ENCODE measurements around the gene GNGT2. TPM values are rescaled to one million over a fixed set of nuclear protein-coding genes. Genes with fewer than 3 reads are reported as not detected.

GNGT2 gene
- total RNA-seq, 1 experiment from 2014 or later = not detected

DNA sequence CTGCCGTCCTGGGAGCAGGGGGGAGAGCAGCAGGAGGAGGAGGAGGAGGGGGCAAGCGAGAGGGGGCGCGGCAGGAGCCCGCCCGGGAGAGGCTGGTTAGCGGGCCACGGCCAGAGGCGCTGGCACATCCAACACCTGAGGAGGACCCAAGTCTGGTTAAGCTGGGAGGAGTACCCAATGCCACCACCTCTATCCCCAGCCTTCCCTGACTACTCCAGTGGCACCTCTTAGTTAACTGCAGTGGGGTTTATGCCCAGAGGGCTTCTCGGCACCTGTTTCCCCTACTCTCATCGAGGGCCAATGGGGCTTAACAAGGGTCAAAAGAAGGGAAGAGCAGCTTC is 14.6 kb upstream of the GNGT2 start:
- intact Hi-C loops (cut with micrococcal nuclease; ENCODE audit: unreplicated experiment) (loop anchor here (10.0 kb wide), 1 partner anchor 170 kb away; no protein-coding TSS in a partner anchor), in situ Hi-C loops (cut with HindIII; ENCODE audit: low pct_unique_long_range_greater_than_20kb, low sequenced_read_pairs) (no loop called here)
- Histone ChIP-seq H3K9me3 (ENCODE audit: control insufficient read depth, insufficient read depth, low read depth, low read length) (no peaks in the 10 kb centered on the region), H3K4me3 (ENCODE audit: low read depth in 2 of 2, low read length in 2 of 2) (no peak overlapping the region), H3K27me3 (ENCODE audit: control insufficient read depth, insufficient read depth, low read length) (peaks cover 2% of the 10 kb centered on the region; the same call in 1 of the 2 replicates), H3K36me3 (ENCODE audit: control insufficient read depth, insufficient read depth, low read length) (no peaks in the 10 kb centered on the region), H3K4me1 (ENCODE audit: control insufficient read depth, insufficient read depth, low read length) (peaks cover 17% of the 10 kb centered on the region), H3K27ac (ENCODE audit: low read length) (no peak overlapping the region)
- ChIA-PET CTCF (interaction anchor here (0.6 to 1.1 kb wide), 3 partner anchors 25 to 153 kb away, joined by 3 to 6 read pairs (median 3); no protein-coding TSS in a partner anchor), POLR2A (no interaction called here)
- TF ChIP-seq, protein P1, sequence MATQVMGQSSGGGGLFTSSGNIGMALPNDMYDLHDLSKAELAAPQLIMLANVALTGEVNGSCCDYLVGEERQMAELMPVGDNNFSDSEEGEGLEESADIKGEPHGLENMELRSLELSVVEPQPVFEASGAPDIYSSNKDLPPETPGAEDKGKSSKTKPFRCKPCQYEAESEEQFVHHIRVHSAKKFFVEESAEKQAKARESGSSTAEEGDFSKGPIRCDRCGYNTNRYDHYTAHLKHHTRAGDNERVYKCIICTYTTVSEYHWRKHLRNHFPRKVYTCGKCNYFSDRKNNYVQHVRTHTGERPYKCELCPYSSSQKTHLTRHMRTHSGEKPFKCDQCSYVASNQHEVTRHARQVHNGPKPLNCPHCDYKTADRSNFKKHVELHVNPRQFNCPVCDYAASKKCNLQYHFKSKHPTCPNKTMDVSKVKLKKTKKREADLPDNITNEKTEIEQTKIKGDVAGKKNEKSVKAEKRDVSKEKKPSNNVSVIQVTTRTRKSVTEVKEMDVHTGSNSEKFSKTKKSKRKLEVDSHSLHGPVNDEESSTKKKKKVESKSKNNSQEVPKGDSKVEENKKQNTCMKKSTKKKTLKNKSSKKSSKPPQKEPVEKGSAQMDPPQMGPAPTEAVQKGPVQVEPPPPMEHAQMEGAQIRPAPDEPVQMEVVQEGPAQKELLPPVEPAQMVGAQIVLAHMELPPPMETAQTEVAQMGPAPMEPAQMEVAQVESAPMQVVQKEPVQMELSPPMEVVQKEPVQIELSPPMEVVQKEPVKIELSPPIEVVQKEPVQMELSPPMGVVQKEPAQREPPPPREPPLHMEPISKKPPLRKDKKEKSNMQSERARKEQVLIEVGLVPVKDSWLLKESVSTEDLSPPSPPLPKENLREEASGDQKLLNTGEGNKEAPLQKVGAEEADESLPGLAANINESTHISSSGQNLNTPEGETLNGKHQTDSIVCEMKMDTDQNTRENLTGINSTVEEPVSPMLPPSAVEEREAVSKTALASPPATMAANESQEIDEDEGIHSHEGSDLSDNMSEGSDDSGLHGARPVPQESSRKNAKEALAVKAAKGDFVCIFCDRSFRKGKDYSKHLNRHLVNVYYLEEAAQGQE (IDR thresholded peaks at IDR 0.05; ENCODE audit: insufficient read depth in 1 of 2, low read depth in 2 of 2, low read length in 1 of 2) = no peak
- no peak for TF ChIP-seq SIN3A (IDR thresholded peaks at IDR 0.05; ENCODE audit: borderline replicate concordance, insufficient read depth, low read depth, low read length)
- TF ChIP-seq TCF7L2 (IDR thresholded peaks at IDR 0.05; ENCODE audit: low read depth, low read length) = no peak
- no peak for TF ChIP-seq POLR2AphosphoS5 (IDR thresholded peaks at IDR 0.05; ENCODE audit: low read depth, low read length)
- TF ChIP-seq, protein P2, sequence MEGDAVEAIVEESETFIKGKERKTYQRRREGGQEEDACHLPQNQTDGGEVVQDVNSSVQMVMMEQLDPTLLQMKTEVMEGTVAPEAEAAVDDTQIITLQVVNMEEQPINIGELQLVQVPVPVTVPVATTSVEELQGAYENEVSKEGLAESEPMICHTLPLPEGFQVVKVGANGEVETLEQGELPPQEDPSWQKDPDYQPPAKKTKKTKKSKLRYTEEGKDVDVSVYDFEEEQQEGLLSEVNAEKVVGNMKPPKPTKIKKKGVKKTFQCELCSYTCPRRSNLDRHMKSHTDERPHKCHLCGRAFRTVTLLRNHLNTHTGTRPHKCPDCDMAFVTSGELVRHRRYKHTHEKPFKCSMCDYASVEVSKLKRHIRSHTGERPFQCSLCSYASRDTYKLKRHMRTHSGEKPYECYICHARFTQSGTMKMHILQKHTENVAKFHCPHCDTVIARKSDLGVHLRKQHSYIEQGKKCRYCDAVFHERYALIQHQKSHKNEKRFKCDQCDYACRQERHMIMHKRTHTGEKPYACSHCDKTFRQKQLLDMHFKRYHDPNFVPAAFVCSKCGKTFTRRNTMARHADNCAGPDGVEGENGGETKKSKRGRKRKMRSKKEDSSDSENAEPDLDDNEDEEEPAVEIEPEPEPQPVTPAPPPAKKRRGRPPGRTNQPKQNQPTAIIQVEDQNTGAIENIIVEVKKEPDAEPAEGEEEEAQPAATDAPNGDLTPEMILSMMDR (IDR thresholded peaks at IDR 0.05) = no peak
- no peak for ATAC-seq
- no peak for DNase-seq (ENCODE audit: low read depth, low spot score)
- BruUV-seq (replicated peaks) = no TSS peak

DNA sequence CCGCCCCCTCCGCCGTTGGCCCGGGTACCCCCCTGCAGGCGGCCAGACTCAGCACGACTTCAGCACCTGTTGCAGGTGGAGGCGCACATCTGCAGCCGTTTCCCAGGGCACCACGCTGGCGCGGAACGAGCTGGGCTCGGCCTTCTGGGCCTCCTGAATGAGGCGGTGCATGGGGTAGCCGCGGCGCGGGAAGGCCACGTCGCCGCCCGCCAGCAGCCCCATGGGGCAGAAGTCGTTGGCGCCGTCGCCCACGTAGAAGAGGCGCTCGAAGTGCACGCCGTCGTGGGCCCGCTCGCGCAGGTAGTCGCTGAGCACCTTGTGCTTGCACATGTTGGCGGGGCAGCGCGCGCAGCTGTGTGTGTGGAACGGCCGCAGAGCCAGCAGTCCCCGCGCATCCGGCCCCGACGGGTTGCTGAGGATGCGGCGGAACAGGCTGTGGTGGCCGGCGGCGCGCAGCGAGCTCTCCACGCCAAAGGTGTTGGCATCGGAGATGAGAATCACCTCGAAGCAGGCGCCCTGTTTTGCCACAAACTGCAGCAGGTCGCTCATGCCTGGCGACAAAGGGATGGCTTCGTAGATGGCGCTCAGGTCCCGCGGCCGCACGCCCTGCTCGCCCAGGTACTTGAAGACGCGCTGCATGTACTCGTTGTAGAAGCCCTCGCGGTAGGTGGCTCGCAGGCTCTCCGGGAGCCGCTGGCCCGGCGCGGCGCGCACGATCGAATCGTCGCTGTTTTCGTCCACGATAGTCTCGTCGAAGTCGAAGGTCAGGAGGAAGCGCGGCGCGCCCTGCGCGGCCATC is 14.0 kb upstream of the GNGT2 start:
- ATAC-seq (no peak), DNase-seq (ENCODE audit: low read depth, low spot score) (no peak)
- no peaks in the 10 kb centered on the region for H3K9me3 ChIP-seq (ENCODE audit: control insufficient read depth, insufficient read depth, low read depth, low read length)
- no TSS peak for BruUV-seq (replicated peaks)
- H3K4me3 ChIP-seq (ENCODE audit: low read depth in 2 of 2, low read length in 2 of 2) = no peak overlapping the region
- no peak overlapping the region for H3K27ac ChIP-seq (ENCODE audit: low read length)
- CTCF ChIA-PET = interaction anchor here (0.8 to 1.1 kb wide), 2 partner anchors 25 to 33 kb away, joined by 3 read pairs; no protein-coding TSS in a partner anchor
- intact Hi-C loops (cut with micrococcal nuclease; ENCODE audit: unreplicated experiment) = loop anchor here (10.0 kb wide), 1 partner anchor 170 kb away; no protein-coding TSS in a partner anchor
- H3K36me3 ChIP-seq (ENCODE audit: control insufficient read depth, insufficient read depth, low read length) = no peaks in the 10 kb centered on the region
- in situ Hi-C loops (cut with HindIII; ENCODE audit: low pct_unique_long_range_greater_than_20kb, low sequenced_read_pairs) = no loop called here
- H3K27me3 ChIP-seq (ENCODE audit: control insufficient read depth, insufficient read depth, low read length) = no peaks in the 10 kb centered on the region; the same call in 1 of the 2 replicates
- TF ChIP-seq, protein P1 (IDR thresholded peaks at IDR 0.05; ENCODE audit: insufficient read depth in 1 of 2, low read depth in 2 of 2, low read length in 1 of 2) = no peak
- TF ChIP-seq, protein P2 (IDR thresholded peaks at IDR 0.05) = no peak
- TF ChIP-seq SIN3A (IDR thresholded peaks at IDR 0.05; ENCODE audit: borderline replicate concordance, insufficient read depth, low read depth, low read length) (no peak), POLR2AphosphoS5 (IDR thresholded peaks at IDR 0.05; ENCODE audit: low read depth, low read length) (no peak)
- peaks cover 17% of the 10 kb centered on the region for H3K4me1 ChIP-seq (ENCODE audit: control insufficient read depth, insufficient read depth, low read length)
- POLR2A ChIA-PET = no interaction called here
